GM12874 (cell line): ENCODE results near the gene HK3.

Source experiments
- CTCF ChIP-seq: IDR thresholded peaks from 2 replicates; pipeline ENCODE4 v1.5.1; 2011; ENCODE audit warnings: low read depth, mild to moderate bottlenecking, control low read depth, low read length, moderate library complexity; ENCODE audit not compliant: insufficient read depth

Gene HK3

GRCh38 chr5:176832162-176832561, 67.0 kb downstream of the HK3 start:
- TF ChIP-seq CTCF, result no peak

GRCh38 chr5:176831425-176831824, 67.7 kb downstream of the HK3 start:
- TF ChIP-seq CTCF, result no peak

GRCh38 chr5:176830995-176831423, 68.1 kb downstream of the HK3 start:
- no peak for TF ChIP-seq CTCF
